ENCODE results near the gene TCP11L2. TPM values are rescaled to one million over a fixed set of nuclear protein-coding genes. Genes with fewer than 3 reads are reported as not detected.
A peak's percentile ranks its signal among the peaks of the same experiment; 100 is the strongest.

The TCP11L2 gene
- total and polyA plus RNA-seq, 12 donors: 4.9 to 168 (median 119) TPM

DNA sequence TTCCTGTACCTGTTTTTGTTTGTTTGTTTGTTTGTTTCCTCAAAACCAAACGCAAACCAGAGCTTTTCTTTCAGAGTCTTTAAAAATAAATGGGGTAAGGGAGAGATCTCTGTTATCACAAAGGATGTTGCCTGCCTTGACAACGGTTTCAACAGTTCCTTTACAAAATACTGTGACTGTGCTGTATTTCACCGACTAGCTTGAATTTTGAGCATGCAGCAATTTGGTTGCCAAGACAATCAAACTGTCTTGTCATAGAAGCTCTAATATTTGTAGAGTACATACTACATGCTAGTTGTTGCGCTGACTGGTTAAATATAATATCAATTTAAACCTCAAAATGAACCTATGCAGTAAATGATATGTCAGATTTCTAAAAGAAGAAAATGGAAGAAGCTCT lies 22.4 kb upstream of the TCP11L2 start:
- intact Hi-C loops (cut with DNase I): loop anchor here in 6 of 10 donors (5.0 to 10.0 kb wide), 4 partner anchors 33 to 863 kb away; partner anchors contain the start of gene CKAP4 (in 3 of the 6)
- H3K4me3 ChIP-seq: no peak overlapping the region

DNA sequence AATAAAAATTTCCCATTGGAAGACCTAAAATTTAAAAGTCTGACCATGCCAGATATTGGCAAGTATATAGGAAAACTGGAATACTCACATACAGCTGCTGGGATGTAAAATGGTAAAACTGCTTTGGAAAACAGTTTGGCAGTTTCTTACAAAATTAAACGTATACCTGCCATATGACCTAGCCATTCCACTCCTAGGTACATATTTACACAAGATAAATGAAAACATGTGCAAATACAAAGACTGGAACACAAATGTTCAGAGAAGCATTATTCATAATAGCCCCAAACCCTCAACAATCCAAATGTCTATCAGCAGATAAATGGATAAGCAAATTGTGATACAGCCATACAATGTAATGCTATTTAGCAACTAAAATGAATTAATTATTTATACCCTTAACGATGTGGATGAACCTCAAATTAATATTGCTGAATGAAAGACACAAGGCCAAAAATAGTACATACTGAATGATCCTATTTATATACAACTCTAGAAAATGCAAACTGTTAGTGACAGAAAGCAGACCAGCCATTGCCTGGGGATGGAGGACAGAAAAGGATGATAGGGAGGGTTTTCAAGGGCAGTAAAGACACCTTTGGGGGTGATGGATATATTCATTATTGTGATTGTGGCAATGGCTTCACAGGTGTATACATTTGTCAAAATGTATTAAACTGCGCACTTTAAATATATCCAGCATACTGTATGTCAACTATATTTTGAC lies 21.3 kb upstream of the TCP11L2 start:
- H3K36me3 ChIP-seq: no peaks in the 10 kb centered on the region
- peaks cover 0 to 29% (median 11%) of the 10 kb centered on the region in 9 donors for H3K4me1 ChIP-seq
- DNase-seq (peak in 1 of 2 donors; percentile 27), ATAC-seq (peak in 6 of 8 donors; percentile 11 to 82 (median 53))
- TF ChIP-seq, protein P1, sequence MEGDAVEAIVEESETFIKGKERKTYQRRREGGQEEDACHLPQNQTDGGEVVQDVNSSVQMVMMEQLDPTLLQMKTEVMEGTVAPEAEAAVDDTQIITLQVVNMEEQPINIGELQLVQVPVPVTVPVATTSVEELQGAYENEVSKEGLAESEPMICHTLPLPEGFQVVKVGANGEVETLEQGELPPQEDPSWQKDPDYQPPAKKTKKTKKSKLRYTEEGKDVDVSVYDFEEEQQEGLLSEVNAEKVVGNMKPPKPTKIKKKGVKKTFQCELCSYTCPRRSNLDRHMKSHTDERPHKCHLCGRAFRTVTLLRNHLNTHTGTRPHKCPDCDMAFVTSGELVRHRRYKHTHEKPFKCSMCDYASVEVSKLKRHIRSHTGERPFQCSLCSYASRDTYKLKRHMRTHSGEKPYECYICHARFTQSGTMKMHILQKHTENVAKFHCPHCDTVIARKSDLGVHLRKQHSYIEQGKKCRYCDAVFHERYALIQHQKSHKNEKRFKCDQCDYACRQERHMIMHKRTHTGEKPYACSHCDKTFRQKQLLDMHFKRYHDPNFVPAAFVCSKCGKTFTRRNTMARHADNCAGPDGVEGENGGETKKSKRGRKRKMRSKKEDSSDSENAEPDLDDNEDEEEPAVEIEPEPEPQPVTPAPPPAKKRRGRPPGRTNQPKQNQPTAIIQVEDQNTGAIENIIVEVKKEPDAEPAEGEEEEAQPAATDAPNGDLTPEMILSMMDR (IDR thresholded peaks at IDR 0.05): no peak
- H3K27ac ChIP-seq: peak overlapping the region in 1 of 10 donors; percentile 46
- H3K9me3 ChIP-seq: peaks cover 0 to 13% (median 3%) of the 10 kb centered on the region in 11 donors
- intact Hi-C loops (cut with DNase I): loop anchor here in 6 of 10 donors (5.0 to 10.0 kb wide), 4 partner anchors 34 to 864 kb away; partner anchors contain the start of gene CKAP4 (in 3 of the 6)
- no peaks in the 10 kb centered on the region for H3K27me3 ChIP-seq
- 62 to 63% methylated on average over 3 of the region's 3 CpGs for WGBS, 2 donors
- H3K4me3 ChIP-seq: no peak overlapping the region

More for the DNA sequence above, 22.4 kb upstream of the TCP11L2 start:
- Histone ChIP-seq H3K27me3 (no peaks in the 10 kb centered on the region), H3K4me1 (peaks cover 0 to 29% (median 11%) of the 10 kb centered on the region in 9 donors), H3K27ac (peak overlapping the region in 2 of 10 donors; percentile 18 to 48), H3K9me3 (peaks cover 0 to 13% (median 3%) of the 10 kb centered on the region in 11 donors), H3K36me3 (no peaks in the 10 kb centered on the region)
- ATAC-seq (no peak), DNase-seq (no peak)
- WGBS, 2 donors: 52 to 56% methylated on average over 4 of the region's 4 CpGs
- TF ChIP-seq, protein P1 (IDR thresholded peaks at IDR 0.05): no peak

DNA sequence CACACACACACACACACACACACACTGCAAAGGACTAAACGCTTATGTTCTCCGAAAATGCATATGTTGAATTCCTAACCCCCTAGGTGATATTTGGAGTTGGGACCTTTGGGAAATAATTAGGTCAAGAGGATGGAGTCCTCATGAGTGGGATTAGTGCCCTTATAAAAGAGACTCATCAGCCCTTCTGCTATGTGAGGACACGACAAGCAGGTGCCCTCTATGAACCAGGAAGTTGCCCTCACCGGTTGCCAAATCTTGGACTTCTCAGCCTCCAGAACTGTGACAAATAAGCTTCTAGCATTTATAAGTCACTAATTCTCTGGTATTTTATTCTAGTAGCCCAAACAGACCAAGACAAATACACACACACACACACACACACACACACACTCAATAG lies 20.7 kb upstream of the TCP11L2 start:
- no peaks in the 10 kb centered on the region for H3K36me3 ChIP-seq
- peaks cover 0 to 29% (median 11%) of the 10 kb centered on the region in 9 donors for H3K4me1 ChIP-seq
- peaks cover 0 to 13% (median 3%) of the 10 kb centered on the region in 11 donors for H3K9me3 ChIP-seq
- no peaks in the 10 kb centered on the region for H3K27me3 ChIP-seq
- intact Hi-C loops (cut with DNase I): loop anchor here (1.0 to 10.0 kb wide), 7 partner anchors 35 to 865 kb away; partner anchors contain the start of gene CKAP4 (in 3 of the 10)
- ATAC-seq: peak in 1 of 8 donors; percentile 10
- 89 to 92% methylated on average over 4 of the region's 4 CpGs for WGBS, 2 donors
- H3K4me3 ChIP-seq: no peak overlapping the region
- DNase-seq: no peak
- TF ChIP-seq, protein P1 (IDR thresholded peaks at IDR 0.05): no peak
- no peak overlapping the region for H3K27ac ChIP-seq

DNA sequence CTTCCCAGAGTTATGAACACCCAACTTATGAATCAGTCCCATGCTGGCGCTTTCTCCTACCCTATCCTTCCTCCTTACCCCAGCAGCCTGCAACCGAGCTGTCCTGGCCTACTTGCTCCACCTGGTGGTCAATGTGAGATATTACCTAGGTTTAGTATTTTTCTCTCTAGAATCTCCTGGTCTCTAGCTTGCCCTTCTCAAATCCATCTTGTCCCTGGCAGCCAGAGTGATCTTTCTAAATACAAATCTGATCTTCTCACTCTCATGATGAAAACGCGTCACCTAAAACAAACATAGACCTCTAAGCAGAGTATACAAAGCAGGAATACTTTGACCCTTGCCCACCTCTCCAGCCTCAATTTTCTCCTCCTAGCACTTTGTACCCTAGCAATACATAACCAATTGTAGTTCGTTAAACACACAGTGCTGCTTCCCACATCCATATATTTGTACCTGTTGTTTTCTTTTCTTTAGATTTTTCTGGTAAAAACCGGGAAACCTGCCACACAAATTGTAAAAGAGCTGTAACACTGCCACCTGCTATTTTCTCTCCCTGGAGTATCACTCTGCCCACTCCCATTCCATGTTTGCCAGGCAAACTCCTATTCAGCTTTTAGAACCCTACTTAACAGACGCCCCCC lies 20.0 kb upstream of the TCP11L2 start:
- DNase-seq (peak; percentile 18 to 23), ATAC-seq (peak; percentile 49 to 75 (median 58))
- Histone ChIP-seq H3K4me1 (peaks cover 0 to 25% (median 11%) of the 10 kb centered on the region in 9 donors), H3K9me3 (peaks cover 0 to 13% (median 3%) of the 10 kb centered on the region in 11 donors), H3K27ac (no peak overlapping the region), H3K27me3 (no peaks in the 10 kb centered on the region), H3K36me3 (no peaks in the 10 kb centered on the region), H3K4me3 (no peak overlapping the region)
- intact Hi-C loops (cut with DNase I): loop anchor here (1.0 to 10.0 kb wide), 7 partner anchors 35 to 865 kb away; partner anchors contain the start of gene CKAP4 (in 3 of the 10)
- WGBS, 2 donors: 43 to 57% methylated on average over 7 of the region's 7 CpGs
- TF ChIP-seq, protein P1 (IDR thresholded peaks at IDR 0.05): peak; percentile 50 to 76 (median 70)

All from heart right ventricle (tissue), 16 donors.